ENCODE results near the gene AR. TPM values are rescaled to one million over a fixed set of nuclear protein-coding genes. Genes with fewer than 3 reads are reported as not detected.

AR gene
- total and polyA plus RNA-seq, 7 donors: 0.99 to 16.0 (median 7.3) TPM

- WGBS, 3 donors: 80 to 94% (median 81%) methylated on average over 3 of the region's 3 CpGs
- intact Hi-C loops (cut with DNase I): no loop called here
These were observed 156.8 kb downstream of the AR start for GRCh38 chrX:67700602-67701001.

GRCh38 chrX:67714004-67714403 lies 170.2 kb downstream of the AR start:
- Histone ChIP-seq H3K4me3 (no peak overlapping the region), H3K4me1 (peaks cover 3% of the 10 kb centered on the region), H3K36me3 (ENCODE audit: insufficient read depth in 1 of 2, low read depth in 1 of 2) (no peaks in the 10 kb centered on the region), H3K27me3 (ENCODE audit: insufficient read depth in 3 of 3, low read length in 2 of 3) (no peaks in the 10 kb centered on the region), H3K27ac (no peak overlapping the region), H3K9me3 (no peaks in the 10 kb centered on the region)
- 33 to 38% (median 35%) methylated on average over 1 of the region's 1 CpG for WGBS, 3 donors
- intact Hi-C loops (cut with DNase I): no loop called here
- ATAC-seq: no peak
- no peak for TF ChIP-seq CTCF (IDR thresholded peaks at IDR 0.05)
- DNase-seq: no peak

More at GRCh38 chrX:67700602-67701001, 156.8 kb downstream of the AR start:
- Histone ChIP-seq H3K9me3 (peaks cover 10% of the 10 kb centered on the region), H3K4me3 (no peak overlapping the region), H3K27me3 (ENCODE audit: insufficient read depth in 3 of 3, low read length in 2 of 3) (peaks cover 0 to 13% (median 0%) of the 10 kb centered on the region in 3 donors), H3K36me3 (ENCODE audit: insufficient read depth in 1 of 2, low read depth in 1 of 2) (no peaks in the 10 kb centered on the region), H3K27ac (no peak overlapping the region), H3K4me1 (no peaks in the 10 kb centered on the region)
- ATAC-seq: no peak
- DNase-seq: no peak
- TF ChIP-seq CTCF (IDR thresholded peaks at IDR 0.05): no peak

GRCh38 chrX:67717571-67717970 lies 173.8 kb downstream of the AR start:
- ATAC-seq (no peak), DNase-seq (peak in 1 of 2 donors; percentile 42)
- WGBS, 3 donors: 86 to 95% (median 93%) methylated on average over 4 of the region's 4 CpGs
- Histone ChIP-seq H3K27ac (no peak overlapping the region), H3K4me3 (no peak overlapping the region), H3K27me3 (ENCODE audit: insufficient read depth in 3 of 3, low read length in 2 of 3) (no peaks in the 10 kb centered on the region), H3K36me3 (ENCODE audit: insufficient read depth in 1 of 2, low read depth in 1 of 2) (no peaks in the 10 kb centered on the region), H3K9me3 (no peaks in the 10 kb centered on the region), H3K4me1 (peaks cover 3% of the 10 kb centered on the region)
- TF ChIP-seq CTCF (IDR thresholded peaks at IDR 0.05): no peak
- intact Hi-C loops (cut with DNase I): loop anchor here in 1 of 2 donors (5.0 kb wide), 1 partner anchor 155 kb away; no protein-coding TSS in a partner anchor

DNA sequence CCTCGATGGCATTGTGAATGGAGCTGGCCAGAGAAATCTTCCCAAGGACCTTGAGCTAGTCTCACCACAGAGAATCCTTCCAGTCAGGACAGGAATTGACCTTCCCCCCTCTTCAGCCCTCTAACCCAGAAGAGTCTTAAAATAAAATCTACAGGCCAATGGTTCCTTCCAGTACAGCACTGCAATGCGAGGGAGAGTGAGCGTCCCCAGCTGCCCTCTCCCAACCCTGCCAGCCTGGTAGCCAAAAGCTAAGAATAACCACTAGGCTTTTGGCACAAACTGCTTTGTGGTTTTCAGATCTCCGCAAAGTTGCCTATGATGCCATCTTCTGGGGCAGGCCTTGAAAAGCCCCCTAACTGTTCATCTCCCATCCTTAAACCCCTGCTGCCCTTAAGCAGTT lies 175.1 kb downstream of the AR start:
- no peak overlapping the region for H3K4me3 ChIP-seq
- intact Hi-C loops (cut with DNase I): loop anchor here in 1 of 2 donors (5.0 kb wide), 1 partner anchor 157 kb away; no protein-coding TSS in a partner anchor

More for the DNA sequence above, 175.1 kb downstream of the AR start:
- ATAC-seq (peak; percentile 88 to 94 (median 92)), DNase-seq (peak in 1 of 2 donors; percentile 72)
- TF ChIP-seq CTCF (IDR thresholded peaks at IDR 0.05): no peak
- Histone ChIP-seq H3K27me3 (ENCODE audit: insufficient read depth in 3 of 3, low read length in 2 of 3) (no peaks in the 10 kb centered on the region), H3K9me3 (no peaks in the 10 kb centered on the region), H3K4me1 (peaks cover 3% of the 10 kb centered on the region), H3K27ac (no peak overlapping the region), H3K36me3 (ENCODE audit: insufficient read depth in 1 of 2, low read depth in 1 of 2) (no peaks in the 10 kb centered on the region)
- 22 to 47% (median 45%) methylated on average over 3 to 4 of the region's 4 CpGs for WGBS, 3 donors

All from psoas muscle (tissue), 8 donors.